K562 (cell line): ENCODE results near the gene IRF1. TPM values are rescaled to one million over a fixed set of nuclear protein-coding genes. Genes with fewer than 3 reads are reported as not detected.

Experiments used
- BMI1 ChIP-seq: fragments of 150-350 bp; IDR thresholded peaks from 2 replicates; pipeline ENCODE4 v1.6.1; 2014; ENCODE audit warnings: low read length
- CHD2 ChIP-seq: IDR thresholded peaks from 2 replicates; pipeline ENCODE4 v1.6.1; 2011; ENCODE audit warnings: low read depth, low read length
- GTF2E2 ChIP-seq: fragments of 200-800 bp; sonication (Bioruptor generic); IDR thresholded peaks from 2 replicates; pipeline ENCODE4 v1.6.1; 2016; ENCODE audit warnings: missing genetic modification characterization, missing compliant biosample characterization
- IRF9 ChIP-seq: fragments of 450-650 bp; IDR thresholded peaks from 2 replicates; pipeline ENCODE4 v1.6.1; 2016; ENCODE audit warnings: missing biosample characterization, missing genetic modification characterization
- KDM2B ChIP-seq: fragments of 250-450 bp; sonication (Bioruptor Pico); IDR thresholded peaks from 2 replicates; pipeline ENCODE4 v1.8.0; 2021; ENCODE audit warnings: mild to moderate bottlenecking, moderate library complexity
- MEIS2 ChIP-seq: fragments of 450-650 bp; IDR thresholded peaks from 2 replicates; pipeline ENCODE4 v1.6.1; 2014; ENCODE audit warnings: mild to moderate bottlenecking; ENCODE audit not compliant: partially characterized antibody
- MLX ChIP-seq, 2 experiments: fragments of 450-650 bp in 1 of 2; sonication (generic) in 1 of 2; formaldehyde crosslinking; conservative IDR thresholded peaks; 2 replicates each; pipeline versions ENCODE4 v1.4.0 to v1.8.1; 2020 to 2022; ENCODE audit warnings: mild to moderate bottlenecking in 1 of 2, missing genetic modification reagents in 1 of 2
- NRF1 ChIP-seq, 2 experiments: fragments of 450-650 bp; IDR thresholded peaks in 1 of 2; conservative IDR thresholded peaks in 1 of 2; 2 replicates each; pipeline ENCODE4 v1.6.1; 2014; ENCODE audit warnings: mild to moderate bottlenecking in 2 of 2
- SNIP1 ChIP-seq: fragments of 450-650 bp; IDR thresholded peaks from 2 replicates; pipeline ENCODE4 v1.7.1; 2017; ENCODE audit warnings: low read depth, mild to moderate bottlenecking
- TRIM25 ChIP-seq: fragments of 450-650 bp; IDR thresholded peaks from 2 replicates; pipeline ENCODE4 v1.7.0; 2016; ENCODE audit warnings: borderline replicate concordance
- U2AF1 ChIP-seq: fragments of 200-400 bp; formaldehyde crosslinking; optimal IDR thresholded peaks from 2 replicates; pipeline ENCODE3; 2017; ENCODE audit warnings: mild to moderate bottlenecking, low read depth, low read length, moderate library complexity
- UBTF ChIP-seq, 2 experiments: IDR thresholded peaks; 2 replicates each; pipeline ENCODE4 v1.6.1; 2012; ENCODE audit warnings: improper control_type of control experiment in 2 of 2, low read depth in 2 of 2, low read length in 2 of 2, borderline replicate concordance in 1 of 2
- ZNF561 ChIP-seq: fragments of 450-650 bp; formaldehyde crosslinking; conservative IDR thresholded peaks from 2 replicates; pipeline ENCODE4 v1.4.0; 2020; ENCODE audit warnings: mild to moderate bottlenecking, moderate library complexity
- polyA plus RNA-seq, 8 experiments: library from polyadenylated mRNA; depleted of rRNA in 4 of 8; stranded (reverse) in 5 of 8; unstranded in 3 of 8; fragments of >200 nt; fragmentation: Nextera tagmentation in 2 of 8; fragmentation: Illumina TruSeq in 1 of 8; extraction: Ambion mirVana in 2 of 8; extraction: Trizol in 1 of 8; gene quantifications; 2 replicates each; pipeline versions ENCODE4 v1.2.1 to v1.2.3, GENCODE V29; 2011 to 2014; ENCODE audit warnings: inconsistent platforms in 1 of 8, missing spikeins in 1 of 8
- total RNA-seq, 7 experiments: library from RNA; depleted of rRNA in 6 of 7; stranded (reverse); fragments of >200 nt in 6 of 7; fragmentation: Illumina TruSeq in 2 of 7; extraction: Trizol in 2 of 7; gene quantifications; 2 replicates each; pipeline versions ENCODE4 v1.2.1 to v1.2.3, GENCODE V29; 2011 to 2021; ENCODE audit warnings: low replicate concordance in 1 of 7

Gene IRF1
- total and polyA plus RNA-seq, 9 of the 15 experiments (the other 6 are each of a cell fraction or from before 2014, with no cell fraction given), result 1.1 to 12.3 (median 5.9) TPM

GRCh38 chr5:132510076-132510475, 19.5 kb upstream of the IRF1 start (continued):
- no peak for TF ChIP-seq U2AF1
- no peak for TF ChIP-seq ZNF561 (CRISPR knock-in tag)
- no peak for TF ChIP-seq SNIP1
- TF ChIP-seq MLX (CRISPR knock-in tag; conservative IDR thresholded peaks at IDR 0.05), result no peak
- TF ChIP-seq UBTF (IDR thresholded peaks at IDR 0.05; ENCODE audit: borderline replicate concordance in 1 of 2, low read depth in 2 of 2, low read length in 2 of 2), result no peak
- no peak for TF ChIP-seq KDM2B
- TF ChIP-seq TRIM25, result no peak
- TF ChIP-seq CHD2, result no peak
- TF ChIP-seq IRF9 (tag), result no peak
- no peak for TF ChIP-seq GTF2E2 (tag)
- peak; percentile 58 for TF ChIP-seq MEIS2
- no peak for TF ChIP-seq NRF1 (conservative IDR thresholded peaks at IDR 0.05 in 1 of 2, IDR thresholded peaks at IDR 0.05 in 1 of 2)
- TF ChIP-seq BMI1, result no peak
